GM20431 (cell line): ENCODE results near the gene RNF207.

ENCODE experiments used
- in situ Hi-C: fragments of 300-500 bp; cut with MseI, MboI; formaldehyde crosslinking; loops from one replicate; pipeline ENCODE4 v1.15.0; 2020; ENCODE audit warnings: low sequenced_read_pairs; ENCODE audit not compliant: unreplicated experiment

The RNF207 gene

DNA sequence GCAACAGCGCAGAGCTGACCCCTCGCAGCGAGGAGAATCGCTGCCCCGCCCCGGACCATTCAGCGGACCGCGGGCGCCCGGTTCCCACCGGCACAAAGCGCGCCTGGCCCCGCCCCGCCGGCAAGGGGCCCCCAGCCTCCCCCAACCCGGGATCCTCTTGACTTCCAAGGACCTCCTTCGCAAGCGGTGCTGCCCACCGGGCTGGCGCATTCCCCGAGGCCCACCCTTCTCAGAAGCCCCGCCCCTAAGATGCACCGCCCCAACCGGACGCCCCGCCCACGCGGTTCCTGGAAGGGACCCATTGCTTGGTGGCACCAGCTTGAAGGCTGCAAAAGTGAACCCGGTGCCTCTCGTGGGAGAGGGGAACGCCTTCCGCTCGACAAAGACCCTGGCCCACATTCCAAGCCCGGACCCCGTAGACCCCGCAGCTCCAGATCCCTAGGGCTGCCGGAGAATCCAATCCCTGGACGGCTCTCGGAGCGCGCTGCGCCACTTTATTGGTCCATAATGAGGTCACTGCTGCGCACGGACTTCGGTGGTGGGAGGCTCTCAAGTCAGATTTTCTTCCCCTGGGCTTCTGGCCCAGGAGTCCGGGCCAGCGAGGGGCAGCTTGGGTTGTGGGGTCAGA, 40.1 kb downstream of the RNF207 start:
- in situ Hi-C loops: no loop called here

DNA sequence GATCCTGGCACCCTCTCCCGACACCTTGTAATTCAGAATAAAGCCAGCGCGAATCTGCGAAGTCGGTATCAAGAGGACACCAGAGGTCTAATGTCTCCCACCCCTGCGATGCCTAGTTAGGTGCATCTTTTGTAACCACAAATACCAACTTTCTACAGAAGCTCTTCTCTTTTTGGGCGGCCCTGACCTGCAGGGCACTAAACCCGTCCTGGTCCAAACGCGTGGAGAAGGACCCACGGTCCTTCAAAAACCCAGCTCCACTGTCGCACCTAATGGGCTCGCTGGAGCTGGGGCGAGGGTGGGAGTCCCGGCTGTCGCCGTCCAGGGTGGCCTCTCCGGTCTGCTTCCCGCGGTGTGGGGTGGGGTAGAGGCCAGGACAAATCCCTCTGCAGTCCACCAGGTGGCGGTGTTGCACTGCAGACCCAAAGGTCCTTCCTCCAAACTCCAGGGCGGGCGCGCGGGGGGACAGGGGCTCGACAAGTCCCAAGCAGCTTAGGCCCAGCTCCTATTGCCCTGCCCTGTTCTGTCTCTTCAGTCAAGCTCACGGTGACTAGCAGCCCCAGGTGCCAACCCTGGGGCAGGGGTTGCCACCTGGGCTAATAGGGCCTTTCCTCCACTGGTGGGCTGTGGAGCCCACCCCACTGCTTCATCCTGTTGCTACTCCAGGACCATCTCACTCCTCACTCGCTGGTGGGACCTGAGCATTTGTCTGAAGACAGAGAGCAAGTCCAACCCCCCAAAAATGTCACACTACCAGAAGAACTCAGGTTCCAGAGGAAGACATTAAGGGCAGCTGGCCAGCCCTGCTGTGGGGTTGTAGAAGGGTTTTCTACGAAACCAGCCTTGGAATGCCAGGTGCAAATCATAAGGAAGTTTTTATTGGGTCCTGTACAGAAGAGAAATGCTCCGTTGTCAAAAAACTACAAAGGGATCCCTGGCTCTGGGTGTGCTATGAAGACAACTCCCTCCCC, 40.9 kb downstream of the RNF207 start:
- in situ Hi-C loops: no loop called here

DNA sequence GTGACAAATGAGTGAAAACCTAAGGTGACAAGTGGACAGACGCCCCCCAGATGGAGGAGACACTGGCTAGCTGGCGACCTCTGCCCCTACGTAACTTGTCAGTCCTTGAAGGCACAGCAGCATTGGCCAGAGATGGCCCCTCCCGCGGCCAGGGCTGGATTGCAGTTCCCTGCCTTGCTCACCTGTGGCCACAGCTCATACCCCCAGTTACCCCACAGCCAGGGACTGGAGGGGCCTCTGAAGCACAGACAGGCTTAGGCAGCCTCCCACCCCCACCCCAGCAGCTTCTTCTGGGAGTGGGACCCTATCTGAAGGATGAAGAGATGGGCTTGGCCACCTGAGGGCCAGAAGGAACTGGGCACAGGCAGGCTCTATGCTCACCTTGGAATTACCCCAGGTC, 41.7 kb downstream of the RNF207 start:
- in situ Hi-C loops: no loop called here

DNA sequence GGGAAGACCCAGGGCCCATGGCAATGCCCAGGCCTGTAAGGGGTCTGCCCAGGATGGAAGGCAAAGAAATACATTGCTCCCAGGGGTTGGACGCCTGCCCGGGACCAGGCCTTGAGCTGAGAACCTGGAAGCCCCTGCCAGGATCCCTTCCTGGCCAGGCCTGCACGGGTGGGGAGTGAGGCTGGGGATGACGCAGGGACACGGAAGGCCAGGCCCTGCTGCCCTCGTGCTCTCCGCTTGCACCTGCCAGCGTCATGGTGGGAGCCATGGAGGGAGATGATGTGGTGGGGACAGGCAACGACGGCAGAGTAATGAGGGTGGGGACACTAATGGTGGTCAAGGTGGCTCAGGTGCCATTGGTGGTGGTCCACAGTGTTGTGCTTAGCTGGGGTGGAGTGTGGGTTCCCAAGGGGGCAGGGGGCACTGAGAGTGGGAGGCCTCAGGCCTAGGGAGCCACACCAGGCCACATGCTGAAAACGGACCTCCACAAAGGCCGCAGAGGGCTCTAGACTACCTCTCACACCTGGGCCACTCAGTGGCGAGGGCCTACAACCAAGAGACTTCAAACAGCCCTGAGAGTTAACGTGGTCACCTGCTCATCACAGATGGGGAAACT, 42.4 kb downstream of the RNF207 start:
- in situ Hi-C loops: no loop called here

DNA sequence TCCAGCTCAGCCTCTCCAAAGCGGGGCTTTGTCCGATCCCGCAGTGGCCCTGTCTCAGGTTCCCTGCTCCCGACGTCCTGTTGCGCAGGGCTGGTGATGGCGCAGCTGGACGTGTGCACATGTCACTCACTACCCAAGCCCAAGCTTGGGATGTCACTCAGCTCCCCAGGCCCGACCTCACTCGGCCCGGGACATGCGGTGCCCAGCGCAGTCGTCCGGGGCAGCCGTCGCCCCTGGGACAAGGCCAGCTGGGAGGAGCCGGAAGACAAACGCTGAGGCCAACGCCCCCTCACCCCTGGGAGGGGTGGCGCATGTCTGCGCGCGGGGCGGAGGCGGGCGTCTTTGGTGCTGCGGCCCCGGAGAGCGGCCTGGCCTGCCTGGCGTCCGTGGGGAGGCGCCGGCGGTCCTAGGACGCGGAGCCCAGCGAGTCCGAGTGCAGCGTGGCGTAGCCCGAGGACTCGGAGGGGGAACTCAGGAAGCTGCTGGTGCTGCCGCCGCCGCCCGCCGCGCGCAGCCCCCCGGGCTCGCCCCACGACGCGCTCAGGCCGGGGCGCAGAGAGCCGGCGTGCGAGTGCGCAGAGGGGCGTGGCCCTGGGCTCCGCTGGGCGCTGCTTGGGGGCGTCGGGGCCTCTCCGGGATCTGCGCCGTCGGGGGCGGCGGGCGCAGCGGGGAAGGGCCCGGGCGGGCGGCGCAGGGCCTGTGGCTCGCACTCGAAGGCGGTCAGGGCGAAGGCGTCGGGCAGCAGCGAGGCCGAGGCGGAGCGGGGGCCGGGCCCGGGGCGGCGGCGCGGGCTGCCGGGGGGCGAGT, 43.2 kb downstream of the RNF207 start:
- in situ Hi-C loops: no loop called here

DNA sequence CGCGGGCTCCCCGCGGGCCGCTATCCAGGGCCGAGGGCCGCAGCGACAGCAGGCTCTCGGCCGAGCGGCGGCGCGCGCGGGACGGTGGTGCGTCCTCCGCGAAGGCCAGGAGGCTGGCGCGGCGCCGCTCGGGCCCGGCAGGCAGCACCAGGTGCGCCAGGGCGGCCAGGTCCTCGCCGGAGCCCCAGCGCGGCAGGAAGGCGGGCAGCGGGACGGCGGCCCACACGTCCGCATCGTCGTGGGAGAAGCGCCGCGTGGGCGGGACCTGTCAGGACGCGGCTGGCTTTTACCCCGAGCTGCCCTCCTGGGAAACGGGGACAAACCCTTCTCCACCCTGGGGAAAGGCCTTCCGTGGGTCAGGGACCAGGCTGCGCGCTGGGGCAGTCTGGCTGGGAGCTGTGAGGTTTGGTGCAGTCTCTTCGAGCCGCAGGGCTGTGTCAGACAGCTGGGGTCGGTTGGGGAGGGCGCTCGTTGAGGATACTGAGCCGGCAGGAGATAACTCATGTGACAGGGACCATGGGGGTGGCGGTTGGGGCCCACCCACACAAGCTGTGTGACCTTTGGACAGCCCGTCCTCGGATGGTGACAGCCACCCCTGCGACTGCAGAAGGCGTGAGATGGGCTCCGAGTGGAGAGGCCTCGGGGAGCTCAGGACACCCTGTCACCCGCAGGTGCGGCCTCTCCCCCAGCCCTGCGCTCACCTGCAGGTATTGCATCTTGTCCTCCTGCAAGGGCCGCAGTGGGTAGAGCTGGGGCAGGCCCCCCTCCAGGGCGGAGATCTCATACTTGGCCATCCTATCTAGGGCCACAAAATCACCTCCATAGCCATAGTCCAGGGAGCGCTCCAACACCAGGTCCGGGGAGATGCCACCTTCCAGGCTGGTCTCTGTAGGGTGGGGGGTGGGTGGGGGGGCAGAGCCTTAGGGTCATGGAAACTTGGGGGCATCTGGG, 44.1 kb downstream of the RNF207 start:
- in situ Hi-C loops: loop anchor here (25.0 kb wide), 1 partner anchor 162 kb away; the partner anchor contains the start of genes ESPN and HES2

DNA sequence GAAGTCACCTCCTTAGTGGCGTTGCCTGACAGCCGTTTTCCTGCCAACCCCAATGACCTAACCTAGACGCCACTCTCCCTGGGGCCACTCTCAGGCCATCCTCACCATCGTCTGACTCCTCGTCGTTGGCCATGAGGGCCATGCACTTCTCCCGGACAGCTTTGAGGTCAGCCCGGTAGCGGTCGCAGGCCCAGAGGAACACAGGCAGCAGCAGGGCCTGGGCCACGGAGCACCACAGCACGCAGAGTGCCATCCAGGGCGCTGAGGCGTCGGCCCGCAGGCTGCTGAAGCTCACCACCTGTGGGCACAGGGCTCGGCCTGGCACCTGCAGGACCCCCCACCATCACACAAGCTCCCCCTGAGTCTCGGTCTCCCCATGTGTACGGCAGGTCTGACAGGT, 45.3 kb downstream of the RNF207 start:
- in situ Hi-C loops: loop anchor here (25.0 kb wide), 1 partner anchor 161 kb away; the partner anchor contains the start of genes ESPN and HES2

DNA sequence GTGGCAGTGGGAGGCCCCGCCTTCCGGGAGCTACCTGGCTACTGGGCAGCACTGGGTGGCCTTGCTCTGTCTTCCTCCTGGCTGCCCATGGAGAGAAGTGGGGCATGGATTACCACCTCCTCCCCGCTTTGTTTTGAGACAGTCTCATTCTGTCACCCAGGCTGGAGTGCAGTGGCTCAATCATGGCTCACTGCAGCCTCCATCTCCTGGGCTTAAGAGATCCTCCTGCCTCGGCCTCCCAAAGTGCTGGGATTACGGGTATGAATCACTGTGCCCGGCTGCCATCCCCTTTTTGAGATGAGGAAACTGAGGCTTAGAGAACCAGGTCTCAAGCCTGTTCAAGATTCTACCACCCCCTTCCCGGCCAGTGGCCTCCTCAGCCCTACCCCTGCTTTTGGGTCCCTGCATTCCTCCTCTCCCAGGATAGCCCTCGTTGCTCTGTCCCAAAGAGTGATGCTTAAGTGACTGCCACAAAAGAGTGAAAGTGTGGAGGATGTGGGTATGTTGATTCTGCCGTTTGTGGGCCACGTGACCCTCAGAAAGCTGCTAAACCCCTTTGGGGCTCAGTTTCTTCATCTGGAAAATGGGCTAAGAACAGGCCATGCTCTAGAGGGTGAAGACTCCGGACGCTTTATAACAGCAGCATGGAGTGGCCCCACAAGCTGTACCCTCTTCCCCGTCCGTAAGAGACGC, 45.9 kb downstream of the RNF207 start:
- in situ Hi-C loops: loop anchor here (25.0 kb wide), 1 partner anchor 160 kb away; the partner anchor contains the start of genes ESPN and HES2

DNA sequence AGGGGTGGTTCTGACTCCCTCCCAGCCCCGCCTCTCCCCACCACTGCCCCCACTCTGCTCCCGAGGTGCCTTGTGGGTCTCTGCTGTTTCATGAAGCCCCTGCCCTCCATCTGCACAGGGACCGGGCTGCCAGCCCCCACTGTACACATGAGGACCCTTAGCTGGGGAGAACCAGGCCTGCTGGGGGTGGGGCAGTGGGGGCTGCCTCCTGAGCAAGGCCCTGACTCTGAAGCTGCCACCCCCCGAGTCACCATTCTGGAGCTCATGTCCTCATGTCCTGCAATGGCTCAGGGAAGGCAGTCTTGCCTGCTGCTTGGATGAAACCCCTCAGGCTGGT, 46.4 kb downstream of the RNF207 start:
- in situ Hi-C loops: loop anchor here (25.0 kb wide), 1 partner anchor 160 kb away; the partner anchor contains the start of genes ESPN and HES2

DNA sequence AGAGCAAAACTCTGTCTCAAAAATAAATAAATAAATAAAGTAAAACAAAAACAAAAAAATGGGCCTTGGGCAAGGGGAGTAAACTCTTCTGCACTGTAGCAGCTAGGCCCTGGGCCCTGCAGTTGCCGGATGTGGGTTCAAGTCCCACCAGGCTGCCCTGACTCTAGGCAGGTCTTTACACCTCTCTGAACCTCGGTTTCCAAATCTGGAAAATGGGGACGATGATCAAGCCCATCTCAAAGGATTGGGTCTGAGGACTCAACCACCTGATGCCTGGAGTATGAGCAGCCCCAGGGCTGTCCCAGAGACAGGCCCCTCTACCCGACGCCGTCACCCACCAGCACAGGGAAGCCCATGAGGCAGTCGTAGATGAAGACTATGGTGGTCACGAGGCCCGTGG, 47.5 kb downstream of the RNF207 start:
- in situ Hi-C loops: loop anchor here (25.0 kb wide), 1 partner anchor 159 kb away; the partner anchor contains the start of genes ESPN and HES2

DNA sequence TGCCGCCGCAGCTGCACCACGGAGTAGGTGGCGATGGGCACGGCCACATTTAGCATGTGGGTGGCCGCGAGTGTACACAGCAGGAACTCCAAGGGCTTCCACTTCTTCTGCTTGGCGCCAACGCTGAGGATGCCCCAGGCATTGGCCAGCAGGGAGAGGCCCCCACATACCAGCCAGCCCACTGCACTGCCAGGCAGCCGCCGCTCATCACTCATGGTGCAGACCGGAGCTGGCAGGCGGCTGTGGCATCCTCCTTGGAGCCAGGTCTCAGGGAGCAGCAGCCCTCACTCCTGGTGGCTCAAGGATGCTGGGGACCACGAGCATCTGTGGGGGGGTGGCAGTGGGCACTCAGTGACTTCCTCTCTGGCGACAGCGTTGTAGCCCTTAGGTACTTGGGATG, 48.8 kb downstream of the RNF207 start:
- in situ Hi-C loops: loop anchor here (25.0 kb wide), 1 partner anchor 158 kb away; the partner anchor contains the start of genes ESPN and HES2

DNA sequence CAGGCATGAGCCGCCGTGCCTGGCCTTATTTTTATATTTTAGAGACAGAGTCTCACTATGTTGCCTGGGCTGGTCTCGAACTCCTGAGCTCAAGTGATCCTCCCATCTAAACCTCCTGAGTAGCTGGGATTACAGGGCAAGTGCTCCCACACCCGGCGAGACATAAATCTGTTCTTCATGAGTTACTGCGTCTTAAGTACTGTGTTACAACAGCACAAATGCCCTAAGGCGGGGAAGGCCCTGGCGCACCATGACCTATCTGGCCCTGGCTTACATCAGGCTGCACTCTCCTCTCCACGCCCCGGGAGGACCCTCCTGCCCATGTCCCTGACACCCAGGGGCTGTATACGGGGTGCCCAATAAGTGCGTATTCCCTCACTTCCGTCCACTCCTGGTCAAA, 50.7 kb downstream of the RNF207 start:
- in situ Hi-C loops: loop anchor here (25.0 kb wide), 1 partner anchor 156 kb away; the partner anchor contains the start of genes ESPN and HES2

DNA sequence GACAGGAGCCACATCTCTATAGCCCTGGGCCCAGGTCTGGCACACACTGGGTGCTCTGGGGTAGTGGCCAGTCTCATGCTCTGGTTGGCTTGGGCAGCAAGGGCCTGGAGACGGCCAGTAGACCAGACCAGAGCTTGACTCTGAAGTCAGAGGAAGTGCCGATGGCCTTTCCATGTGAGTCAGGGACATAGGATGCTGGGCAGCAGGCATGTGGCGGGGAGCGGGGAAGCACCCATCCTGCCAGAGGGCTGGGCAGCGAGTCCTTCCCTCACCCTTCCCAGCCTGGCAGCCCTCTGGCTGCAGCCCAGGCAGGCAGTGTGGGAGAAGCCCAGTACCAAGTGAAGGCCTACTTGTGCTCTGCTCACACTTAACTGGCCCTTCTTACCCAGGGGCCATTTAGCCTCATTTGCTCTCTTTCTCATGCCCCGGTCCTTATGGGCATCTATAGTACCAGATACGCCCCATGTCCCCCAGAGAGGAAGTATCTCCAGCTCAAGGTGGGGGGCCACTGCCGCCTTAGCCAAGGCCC, 51.7 kb downstream of the RNF207 start:
- in situ Hi-C loops: loop anchor here (25.0 kb wide), 1 partner anchor 155 kb away; the partner anchor contains the start of genes ESPN and HES2

DNA sequence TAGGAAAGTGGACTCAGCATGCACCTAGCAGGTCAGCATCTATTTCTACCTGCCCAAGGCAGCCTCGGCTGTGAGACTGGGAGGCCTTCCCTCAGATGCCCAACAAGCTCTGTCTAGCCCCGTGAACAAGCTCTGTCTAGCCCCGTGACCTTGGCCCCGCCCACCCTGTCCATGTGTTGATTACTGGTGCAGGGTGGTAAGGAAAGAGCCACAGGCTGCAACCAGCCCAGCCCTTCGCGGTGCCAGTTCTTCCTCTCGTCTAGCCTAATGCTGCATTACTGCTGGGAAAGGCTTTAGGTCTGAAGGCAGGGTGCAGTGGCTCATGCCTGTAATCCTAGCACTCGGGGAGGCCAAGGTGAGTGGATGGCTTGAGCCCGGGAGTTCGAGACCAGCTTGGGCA, 52.8 kb downstream of the RNF207 start:
- in situ Hi-C loops: loop anchor here (25.0 kb wide), 1 partner anchor 154 kb away; the partner anchor contains the start of genes ESPN and HES2

DNA sequence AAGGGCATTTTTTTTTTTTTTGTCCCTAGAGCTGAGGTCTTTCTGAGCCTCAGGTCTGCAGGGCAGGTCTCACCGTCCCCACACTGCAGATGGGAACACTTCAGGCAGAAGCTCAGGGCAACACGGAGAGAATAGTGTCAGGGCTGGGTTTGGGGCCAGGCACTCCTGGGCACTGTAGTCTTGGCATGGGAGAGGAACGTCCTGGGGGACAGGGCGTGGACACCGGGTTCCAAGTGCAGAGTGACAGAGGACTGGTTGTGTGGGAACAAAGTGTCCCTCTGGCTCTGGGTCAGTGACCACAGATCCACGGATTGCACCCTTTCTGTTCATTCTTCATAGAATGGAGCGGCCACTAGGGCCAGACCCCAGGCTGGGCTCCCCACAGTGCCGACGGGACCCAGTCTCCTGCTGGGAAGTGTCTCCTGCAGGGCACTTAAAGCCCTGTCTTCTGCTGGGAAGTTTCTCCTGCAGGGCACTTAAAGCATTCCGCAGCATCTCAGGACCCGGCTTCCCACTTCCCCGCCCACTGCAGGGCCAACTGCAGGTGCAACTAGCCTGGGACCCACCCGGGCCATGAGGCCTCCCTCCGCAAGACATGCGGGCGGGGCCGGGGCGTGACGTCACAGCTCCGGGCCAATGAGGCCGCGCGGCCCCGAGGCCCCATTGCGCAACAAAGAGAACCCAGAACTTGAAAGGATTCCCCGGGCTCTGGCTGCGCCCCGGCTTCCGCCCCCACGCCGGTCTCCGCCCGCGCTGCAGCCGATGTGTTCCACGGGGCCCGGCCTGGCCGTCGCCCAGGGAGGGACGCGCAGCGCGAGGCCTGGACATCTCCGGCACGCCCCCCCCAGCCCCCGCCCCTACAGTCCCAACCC, 53.8 kb downstream of the RNF207 start:
- in situ Hi-C loops: loop anchor here (25.0 kb wide), 1 partner anchor 153 kb away; the partner anchor contains the start of genes ESPN and HES2

DNA sequence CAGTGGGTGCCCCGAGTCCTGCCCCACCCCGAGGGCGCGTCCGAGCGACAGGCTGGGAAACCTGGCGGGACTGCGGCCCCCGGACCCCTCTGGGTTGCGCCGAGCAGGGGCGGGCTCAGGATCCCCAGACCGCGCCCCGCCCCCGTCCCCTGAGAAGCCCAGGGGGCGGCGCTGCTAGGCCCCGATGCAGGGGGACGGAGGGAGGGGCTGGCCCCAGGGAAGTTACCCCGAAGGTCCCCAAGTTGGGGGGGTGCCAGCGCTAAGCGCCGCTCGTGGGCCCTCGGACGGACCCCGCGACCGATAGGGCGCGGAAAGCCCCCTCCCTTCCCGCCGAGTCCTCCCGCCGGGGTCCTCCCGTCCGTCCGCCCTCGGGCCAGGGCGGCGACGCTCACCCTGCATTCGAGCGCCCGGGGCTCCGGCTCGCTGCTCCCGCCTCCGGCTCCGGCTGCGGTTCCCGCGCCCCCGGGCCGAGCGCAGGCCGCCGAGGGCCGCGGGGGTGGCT, 54.6 kb downstream of the RNF207 start:
- in situ Hi-C loops: loop anchor here (25.0 kb wide), 1 partner anchor 152 kb away; the partner anchor contains the start of genes ESPN and HES2
